GM20431 (cell line): ENCODE data around the gene SASH1.
"Not testable (repeated sequence)": the region's sequence is repeated elsewhere in the genome, so short reads cannot be mapped to it uniquely, and the experiment has no call there.

ENCODE experiments used
- in situ Hi-C: fragments of 300-500 bp; cut with MseI, MboI; formaldehyde crosslinking; loops from one replicate; pipeline ENCODE4 v1.15.0; 2020; ENCODE audit warnings: low sequenced_read_pairs; ENCODE audit not compliant: unreplicated experiment

The SASH1 gene

DNA sequence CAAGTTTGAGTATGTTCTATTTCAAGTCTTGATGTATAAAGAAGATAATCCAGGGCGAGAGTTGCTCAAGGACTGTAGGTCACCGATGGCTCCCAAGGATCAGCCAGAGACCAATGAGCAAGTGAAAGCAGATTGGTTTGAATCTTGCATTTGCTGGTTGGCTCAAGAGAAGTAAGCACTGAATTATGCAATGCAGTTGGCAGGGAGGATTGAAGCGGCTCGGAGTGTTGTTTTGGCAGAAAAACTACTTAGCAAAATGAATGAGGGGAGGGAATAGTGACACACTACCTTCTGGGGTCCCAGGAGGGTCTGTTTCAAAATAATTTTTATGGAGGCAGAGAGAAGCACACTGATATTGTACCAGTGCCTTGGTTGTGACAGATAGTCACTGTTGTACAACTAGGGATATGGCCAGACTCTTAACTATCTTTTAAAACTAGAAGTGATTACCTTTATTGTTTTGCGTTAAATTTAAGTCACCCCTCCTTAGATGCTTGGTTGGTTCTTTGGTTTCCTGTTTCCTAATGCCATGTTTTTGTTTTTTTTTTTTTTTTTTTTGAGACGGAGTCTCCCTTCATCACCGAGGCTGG is 15.7 kb downstream of the SASH1 start:
- in situ Hi-C loops = no loop called here

DNA sequence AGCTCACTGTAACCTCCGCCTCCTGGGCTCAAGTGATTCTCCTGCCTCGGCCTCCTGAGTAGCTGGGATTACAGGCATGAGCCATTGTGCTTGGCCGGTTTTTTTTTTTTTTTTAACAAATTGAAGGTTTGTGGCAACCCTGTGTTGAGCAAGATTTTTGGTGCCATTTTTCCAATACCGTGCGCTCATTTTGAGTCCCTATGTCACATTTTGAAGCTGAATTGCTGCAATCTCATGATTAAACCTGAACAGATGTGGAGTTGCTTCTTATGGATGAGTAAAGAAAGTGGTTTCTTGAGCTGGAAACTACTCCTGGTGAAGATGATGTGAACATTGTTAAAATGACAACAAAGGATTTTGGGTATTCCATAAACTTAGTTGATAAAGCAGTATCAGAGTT is 16.6 kb downstream of the SASH1 start:
- in situ Hi-C loops = no loop called here

DNA sequence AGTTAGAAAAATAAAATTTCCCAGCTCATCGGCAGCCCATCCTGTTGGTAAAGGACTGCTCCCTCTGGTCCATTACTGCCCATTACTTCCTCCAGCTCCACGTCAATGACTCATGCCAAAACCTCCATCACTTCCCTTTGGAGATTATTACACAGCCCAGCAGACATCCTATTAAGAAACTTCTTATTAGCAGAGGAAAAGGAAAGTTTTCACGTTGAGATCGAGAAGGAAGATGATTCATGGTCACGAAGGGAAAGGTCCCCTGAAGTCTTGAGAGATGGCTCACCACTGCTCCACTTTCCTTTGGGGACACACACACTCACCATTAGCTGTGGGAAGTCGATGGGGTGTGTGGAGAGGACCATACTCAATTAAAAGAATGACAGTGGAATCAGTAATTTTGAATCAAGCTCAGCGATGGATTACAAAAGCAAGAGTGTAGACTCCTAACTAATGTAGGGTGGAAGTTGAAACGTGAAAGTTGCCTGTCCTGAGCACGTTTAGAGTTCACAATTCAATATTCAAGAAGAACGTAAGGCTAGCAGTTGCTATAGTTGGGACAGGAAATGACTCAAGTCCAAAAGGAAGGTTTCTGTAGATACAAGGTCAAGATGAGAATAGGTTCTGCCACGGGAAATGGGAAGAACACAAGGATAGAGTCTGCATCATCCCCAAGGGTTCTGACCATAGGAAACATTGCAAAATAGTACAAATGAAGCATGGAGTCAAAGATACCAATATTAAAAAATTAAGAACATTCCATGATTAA is 21.6 kb downstream of the SASH1 start:
- in situ Hi-C loops = no loop called here

DNA sequence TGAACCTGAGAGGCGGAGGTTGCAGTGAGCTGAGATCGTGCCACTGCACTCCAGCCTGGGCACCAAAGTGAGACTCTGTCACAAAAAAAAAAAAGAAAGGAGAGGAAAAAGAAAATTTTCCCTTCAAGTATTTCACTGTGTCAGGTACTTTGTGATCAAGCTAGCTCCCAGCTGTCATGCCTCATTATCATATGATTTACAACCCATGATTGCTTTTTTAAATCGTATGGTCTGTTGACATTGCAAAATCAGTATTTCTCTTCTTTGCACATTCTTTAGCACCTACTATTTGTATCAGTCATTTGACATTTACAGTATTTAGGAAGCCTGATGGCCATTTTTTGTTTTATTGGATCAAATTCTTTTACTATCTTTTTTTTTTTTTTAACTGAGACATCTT is 22.4 kb downstream of the SASH1 start:
- in situ Hi-C loops = no loop called here

DNA sequence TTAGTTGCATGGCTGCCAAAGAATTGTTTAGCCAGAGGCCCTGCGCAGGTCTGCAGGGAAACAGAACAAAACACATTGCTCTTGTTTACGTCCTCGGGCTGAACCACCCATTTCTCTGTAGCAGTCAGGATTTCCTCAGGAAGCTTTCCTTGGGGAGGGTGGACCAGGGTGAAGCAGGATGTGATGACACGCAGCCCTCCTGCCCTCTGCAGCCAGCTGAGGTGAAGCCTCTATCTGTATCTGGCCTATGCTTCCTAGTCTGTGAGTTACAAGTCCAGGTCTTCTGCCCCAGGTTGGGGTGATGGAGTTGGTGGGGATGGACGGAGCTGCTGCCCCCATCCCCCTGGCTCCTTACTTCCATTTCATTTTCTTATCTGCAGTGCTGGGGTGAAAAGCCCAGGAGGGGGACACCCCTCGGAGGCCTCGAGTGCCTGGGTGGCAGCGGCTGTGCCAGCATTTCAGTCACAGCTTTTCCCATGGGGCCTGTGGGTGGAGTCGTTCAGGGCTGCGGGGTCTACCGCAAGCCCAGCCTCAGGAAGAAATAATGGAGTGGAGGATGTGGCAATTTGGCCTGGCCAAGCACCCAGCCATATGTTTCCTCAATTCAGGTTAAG is 24.9 kb downstream of the SASH1 start:
- in situ Hi-C loops = no loop called here

DNA sequence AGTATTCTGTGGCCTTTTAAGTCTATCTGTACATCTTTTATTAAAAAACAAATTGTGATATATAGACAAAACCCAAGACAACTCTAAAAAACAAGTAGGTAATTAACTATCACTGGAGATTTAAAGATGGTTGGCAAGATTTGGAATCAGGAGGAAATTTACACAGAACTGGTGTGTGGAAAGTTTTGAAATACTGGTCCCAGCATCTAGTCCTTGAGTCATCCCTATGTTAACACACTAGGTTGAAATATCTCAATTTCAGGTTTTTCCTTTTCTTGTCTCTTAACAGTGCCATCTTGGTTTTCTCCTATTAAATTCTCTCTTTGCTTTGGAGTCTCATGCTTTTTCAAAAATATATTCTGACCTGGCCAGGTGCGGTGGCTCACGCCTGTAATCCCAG is 27.5 kb downstream of the SASH1 start:
- in situ Hi-C loops = no loop called here

DNA sequence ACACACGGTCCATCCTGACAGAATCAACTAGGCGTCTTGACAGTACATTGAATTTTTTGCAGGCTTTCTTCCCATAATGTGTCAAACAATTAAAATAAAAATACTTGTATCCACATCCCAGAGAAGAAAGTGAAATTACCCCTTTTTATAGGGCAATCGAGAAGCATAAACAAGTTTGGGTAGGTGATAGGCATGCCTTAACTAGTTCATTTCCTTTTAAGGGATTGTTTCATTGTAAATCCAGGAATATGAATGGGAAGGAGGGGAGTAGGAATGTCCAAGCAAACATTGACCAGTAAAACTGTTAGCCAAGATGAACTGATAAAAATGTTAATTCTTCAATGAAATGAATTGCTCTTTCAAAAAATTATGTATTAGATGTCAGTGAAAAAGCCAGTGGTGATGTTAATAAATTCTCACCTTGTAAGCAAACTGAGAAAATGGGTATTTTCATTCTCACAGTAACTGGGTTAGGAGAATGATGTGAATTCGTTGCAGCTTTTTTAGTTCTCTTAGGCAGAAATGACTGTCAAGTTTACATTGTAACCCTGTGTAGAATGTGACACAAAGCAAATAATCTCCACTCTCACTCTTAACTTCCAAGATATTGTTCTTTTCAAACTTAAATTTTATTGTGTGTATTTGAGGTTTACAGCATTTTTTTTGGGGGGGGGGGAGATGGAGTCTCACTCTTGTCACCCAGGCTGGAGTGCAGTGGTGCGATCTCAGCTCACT is 31.6 kb downstream of the SASH1 start:
- in situ Hi-C loops = no loop called here

DNA sequence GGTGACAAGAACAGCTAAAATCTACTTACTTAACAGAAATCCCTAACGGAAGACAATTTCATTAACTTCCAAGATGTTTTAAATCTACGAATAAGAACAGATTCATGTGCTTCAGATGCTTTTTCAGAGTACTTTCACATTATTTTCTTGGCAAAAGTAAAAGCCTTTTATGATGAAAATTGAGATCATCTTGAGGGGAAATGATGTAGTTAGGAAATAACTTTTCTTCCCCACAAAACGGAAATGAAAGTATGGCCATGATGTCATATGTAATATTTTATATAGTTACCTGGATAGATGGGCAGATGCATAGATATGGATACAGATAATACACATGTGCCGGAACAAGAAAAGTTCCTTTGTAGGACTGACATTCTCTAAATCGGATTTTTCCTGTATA is 32.8 kb downstream of the SASH1 start:
- in situ Hi-C loops = no loop called here

DNA sequence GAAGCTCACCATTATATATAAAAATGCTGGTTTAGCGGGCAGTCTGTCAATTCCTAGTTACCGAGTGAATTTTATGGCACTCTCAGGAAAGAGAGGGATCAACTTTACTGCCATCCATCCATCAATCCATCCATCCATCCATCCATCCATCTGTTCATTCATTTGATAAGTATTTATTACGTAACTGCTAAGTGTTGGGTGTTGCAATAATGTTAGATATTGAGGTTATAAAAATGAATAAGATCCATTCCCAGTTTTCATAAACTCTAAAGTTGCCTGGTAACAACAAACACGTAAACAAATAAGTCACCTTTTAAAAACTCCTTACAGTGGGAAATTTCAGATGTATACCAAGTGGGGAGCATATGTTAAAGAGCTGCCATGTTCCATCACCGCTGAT is 36.8 kb downstream of the SASH1 start:
- in situ Hi-C loops = no loop called here

DNA sequence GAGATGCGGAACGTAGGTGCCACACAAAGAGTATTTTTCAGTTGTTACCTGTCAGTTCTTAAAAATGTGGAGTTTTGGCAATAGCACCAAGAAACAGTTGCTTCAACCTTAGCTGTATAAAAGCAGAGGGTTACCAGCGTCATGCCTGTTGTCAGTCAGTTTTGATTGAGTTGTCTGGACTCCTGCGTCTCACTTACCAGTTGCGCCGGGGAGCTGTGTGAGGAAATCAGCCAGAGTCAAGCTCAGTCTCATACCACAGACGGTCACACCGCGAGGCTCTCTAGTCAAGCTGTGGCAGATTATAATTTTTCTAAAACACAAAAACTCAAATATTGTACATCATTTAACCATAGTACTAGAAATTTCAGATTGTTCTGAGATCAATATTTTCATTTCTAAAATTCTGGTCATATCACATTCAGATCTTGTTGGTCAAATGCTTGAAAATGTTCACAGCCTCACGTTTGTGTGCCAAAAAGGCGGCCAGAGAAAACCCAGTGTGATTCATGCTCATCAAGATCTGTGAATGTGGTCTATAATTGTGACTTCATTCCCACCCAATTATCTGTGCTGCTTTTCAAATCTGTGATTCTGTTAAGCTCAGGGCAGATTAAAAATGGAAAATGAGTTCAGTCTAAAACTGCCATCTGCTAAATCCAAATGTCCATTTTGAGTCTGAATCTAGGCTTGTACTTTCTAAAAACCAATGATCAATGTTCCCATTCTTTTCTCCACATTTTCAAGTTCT is 37.5 kb downstream of the SASH1 start:
- in situ Hi-C loops = no loop called here

DNA sequence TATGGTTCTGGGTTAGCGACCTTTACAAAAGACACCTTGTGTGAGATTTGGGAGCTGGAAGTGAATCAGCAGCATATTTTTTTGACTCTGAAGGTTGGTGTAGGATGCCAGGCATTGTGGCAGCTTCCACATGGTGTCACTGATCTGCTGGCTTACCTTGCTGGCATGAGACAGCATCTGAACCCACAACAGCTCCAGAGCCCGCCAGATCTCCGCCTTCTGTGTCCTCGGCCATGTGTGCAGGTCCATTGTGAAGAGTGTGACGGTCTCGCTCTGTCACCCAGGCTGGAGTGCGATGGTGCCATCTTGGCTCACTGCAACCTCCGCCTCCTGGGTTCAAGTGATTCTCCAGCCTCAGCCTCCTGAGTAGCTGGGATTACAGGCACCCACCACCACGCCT is 39.4 kb downstream of the SASH1 start:
- in situ Hi-C loops = not testable (repeated sequence)

DNA sequence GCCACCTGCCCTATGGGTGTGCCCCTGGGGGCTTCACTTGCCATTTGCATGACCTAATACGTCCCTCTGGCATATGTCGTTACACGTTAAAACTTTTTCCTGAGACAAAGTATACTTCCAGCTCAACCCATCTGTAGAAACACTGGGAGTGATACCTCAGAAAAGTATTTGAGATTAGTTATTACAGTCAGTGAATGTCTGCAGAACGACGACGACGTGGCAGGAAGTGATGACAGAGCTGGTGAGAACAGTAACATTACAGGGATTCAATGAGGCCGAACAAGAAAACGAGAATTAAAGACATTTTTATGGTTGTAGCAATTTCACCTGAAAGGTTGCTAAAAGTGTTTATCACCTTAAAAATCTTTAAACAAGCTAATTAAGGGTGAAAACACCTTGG is 40.2 kb downstream of the SASH1 start:
- in situ Hi-C loops = no loop called here

DNA sequence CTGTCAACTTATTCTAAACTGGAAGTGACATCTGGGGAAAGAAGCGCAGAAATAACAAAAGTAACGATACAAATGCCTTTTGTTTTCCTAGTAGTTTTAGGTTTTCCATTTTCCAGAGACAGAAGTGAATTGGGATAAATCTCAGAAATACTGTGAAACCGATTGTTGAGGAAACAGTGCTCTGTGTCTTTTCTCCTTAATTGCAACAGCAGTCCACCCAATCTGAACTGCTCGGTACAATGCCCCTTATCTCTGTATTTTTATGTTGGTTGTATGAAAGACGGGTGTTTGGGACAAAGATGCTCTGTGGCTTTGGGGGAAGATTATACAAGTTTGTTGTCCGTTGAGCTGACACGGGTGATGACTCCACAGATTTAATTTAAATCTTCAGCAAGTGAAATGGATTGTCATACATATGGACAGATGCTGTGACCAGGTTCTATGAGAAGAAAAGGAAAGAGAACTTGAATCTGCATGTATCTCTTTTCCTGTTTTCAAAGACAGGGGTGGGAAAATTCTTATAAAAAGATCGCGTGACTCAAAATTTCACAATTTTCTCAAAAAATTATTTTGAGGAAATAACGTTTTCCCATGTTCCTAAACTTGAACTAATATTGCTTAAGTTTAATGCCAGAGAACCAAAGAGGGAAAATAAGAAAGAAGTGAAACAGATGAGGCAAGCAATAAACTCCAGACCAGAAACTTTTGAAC is 41.2 kb downstream of the SASH1 start:
- in situ Hi-C loops = no loop called here

DNA sequence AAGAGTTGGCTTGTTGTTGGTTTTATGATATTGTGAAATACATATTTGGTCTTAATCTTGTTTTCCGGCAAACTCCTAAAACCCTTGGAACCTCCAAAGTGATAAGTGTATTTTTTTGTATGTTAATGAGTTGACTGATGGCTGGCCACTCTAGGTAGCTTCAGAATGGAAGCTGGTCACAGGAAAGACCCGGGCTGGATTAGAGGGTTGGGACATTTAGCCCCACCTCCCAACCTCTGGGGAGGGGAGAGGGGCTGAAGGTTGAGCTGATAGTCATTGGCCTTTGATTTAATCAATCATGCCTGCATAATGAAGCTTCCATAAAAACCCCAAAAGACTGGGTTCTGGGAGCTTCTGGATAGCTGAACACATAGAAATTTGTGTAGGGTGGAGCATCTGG is 42.7 kb downstream of the SASH1 start:
- in situ Hi-C loops = no loop called here

DNA sequence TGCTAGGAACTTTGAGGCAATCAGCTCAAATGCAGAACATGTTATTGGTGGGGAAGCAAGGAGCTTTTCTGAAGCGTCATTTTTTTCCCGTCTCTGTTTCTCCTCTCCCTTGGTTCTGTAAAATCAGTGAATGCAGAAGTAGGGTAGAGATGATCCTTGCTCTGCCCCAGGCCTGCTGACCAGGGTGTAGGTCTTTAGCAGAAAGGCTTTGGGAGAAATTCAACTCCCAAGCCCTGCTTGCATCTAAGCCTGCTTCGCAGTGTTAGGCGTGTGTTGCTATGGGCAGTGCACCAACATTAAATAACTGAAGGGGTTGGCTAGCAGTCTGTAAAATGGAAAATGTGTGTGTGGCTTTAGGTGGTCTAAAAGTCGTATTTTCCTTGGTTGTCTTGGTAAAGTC is 45.9 kb downstream of the SASH1 start:
- in situ Hi-C loops = no loop called here

DNA sequence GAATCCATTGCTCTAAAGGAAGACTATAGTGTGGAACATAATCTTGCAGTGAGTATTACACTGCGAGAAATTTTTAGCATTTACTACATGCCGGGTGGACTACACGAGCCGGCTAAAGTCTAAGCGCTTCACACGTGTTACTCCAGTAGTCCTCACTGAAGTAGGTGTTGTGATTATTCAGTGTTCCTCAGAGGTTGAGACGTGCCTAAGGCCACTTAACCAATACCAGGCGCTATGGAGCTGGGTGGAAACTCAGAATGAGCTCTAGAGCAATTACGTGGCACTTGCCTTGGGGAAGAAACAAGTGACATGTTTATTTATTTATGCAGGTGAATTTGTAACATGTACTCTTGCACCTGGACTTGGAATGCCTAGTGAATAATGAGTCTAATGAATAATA is 46.4 kb downstream of the SASH1 start:
- in situ Hi-C loops = no loop called here

DNA sequence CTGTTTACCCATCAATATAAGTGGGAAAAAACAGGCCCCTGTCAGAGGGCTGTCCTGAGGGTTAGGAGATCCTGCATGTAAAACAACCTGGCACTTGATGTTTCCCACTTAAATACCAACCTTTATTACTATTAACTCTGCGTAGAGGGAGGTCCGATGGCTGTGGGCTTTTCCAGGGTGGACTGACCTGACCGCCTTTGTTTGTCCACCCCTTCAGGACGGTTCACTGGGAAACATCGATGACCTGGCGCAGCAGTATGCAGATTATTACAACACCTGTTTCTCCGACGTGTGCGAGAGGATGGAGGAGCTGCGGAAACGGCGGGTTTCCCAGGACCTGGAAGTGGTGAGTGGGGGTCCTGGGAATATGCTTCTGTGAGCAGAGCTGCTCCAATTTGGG is 47.3 kb downstream of the SASH1 start:
- in situ Hi-C loops = no loop called here

DNA sequence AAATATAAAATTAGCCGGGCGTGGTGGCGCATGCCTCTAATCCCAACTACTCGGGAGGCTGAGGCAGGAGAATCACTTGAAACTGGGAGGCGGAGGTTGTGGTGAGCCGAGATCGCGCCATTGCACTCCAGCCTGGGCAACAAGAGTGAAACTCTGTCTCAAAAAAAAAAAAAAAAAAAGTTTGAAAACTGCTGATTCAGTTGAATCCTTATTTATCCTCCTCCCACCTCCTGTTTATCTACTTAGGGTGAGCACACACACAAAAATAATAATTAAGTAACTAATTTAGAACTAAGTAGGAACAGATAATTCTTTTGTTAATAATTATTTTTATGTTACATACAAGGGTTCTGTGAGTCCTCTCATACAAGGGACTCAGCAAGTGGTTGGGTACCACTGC is 49.5 kb downstream of the SASH1 start:
- in situ Hi-C loops = not testable (repeated sequence)

DNA sequence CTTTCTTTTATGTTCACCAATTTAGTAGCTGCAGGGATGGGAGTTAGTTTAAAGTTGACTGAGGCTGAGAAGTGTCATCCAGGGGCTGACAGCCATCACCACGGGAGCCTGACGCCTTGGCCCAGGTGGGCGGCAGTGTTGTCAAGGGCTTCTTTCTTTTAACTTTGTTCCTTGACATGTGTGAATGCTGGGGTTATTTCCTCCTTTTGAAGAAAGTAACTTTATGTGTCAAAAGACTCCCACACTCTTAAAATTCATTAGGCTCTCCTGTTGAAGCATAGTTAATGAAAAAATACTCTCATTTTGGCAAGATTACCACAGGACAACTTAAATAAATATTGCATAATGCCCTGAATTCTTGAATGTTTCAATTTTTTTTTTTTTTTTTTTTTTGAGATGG is 50.0 kb downstream of the SASH1 start:
- in situ Hi-C loops = no loop called here

DNA sequence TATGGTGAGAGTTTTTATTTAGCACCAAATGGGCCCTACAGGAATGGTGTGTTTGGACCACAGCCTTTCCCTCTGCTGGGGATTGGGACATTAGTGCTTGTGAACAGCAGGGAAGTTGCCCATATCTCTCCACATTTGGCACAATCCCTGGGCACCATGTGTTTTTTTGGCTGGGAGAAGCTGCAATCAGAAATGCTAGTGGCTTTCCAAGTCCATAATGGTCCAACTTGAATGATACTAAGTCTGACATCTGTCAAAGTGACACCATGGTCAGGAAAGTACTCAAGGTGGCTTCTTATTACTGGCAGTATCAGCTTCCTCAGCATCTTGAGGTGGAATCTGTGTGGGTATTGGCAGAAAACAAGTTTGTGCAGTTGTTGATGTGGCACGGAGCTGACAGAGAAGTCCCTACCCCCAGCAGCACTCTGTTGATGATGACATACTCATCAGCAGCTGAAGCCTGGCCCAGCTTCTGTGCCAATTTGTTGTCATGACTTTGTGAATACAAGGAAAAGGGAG is 53.0 kb downstream of the SASH1 start:
- in situ Hi-C loops = no loop called here
